CD14-positive monocyte (primary cell): Measurements from ENCODE around the gene CUBN. TPM values are rescaled to one million over a fixed set of nuclear protein-coding genes. Genes with fewer than 3 reads are reported as not detected.

Experiments
- DNase-seq, 3 donors: peaks; one replicate each; pipeline ENCODE4 v3.0.0-alpha.2; 2011 to 2022
- H2AFZ ChIP-seq: 2 replicates; pipeline ENCODE4 v1.6.0; 2012; ENCODE audit warnings: mild to moderate bottlenecking, low read depth, low read length, inconsistent platforms; ENCODE audit not compliant: insufficient read depth, poor library complexity, severe bottlenecking
- H3K27ac ChIP-seq, 2 donors: 1 replicate in 1 of 2; 2 replicates in 1 of 2; pipeline ENCODE4 v1.5.1; 2012 to 2013; ENCODE audit warnings: low read length in 2 of 2, control low read depth in 1 of 2, inconsistent platforms in 1 of 2, low read depth in 1 of 2, mild to moderate bottlenecking in 1 of 2
- H3K27me3 ChIP-seq, 2 donors: one replicate each; pipeline versions ENCODE4 v1.6.0 to v1.6.1; 2011 to 2013; ENCODE audit warnings: low read length in 2 of 2; ENCODE audit not compliant: control insufficient read depth in 2 of 2, insufficient read depth in 2 of 2
- H3K36me3 ChIP-seq, 2 donors: replicated peaks in 1 of 2; 1 replicate in 1 of 2; 2 replicates in 1 of 2; pipeline versions ENCODE4 v1.5.1 to v1.6.1; 2012 to 2013; ENCODE audit warnings: low read length in 2 of 2, control low read depth in 1 of 2, inconsistent platforms in 1 of 2, mild to moderate bottlenecking in 1 of 2; ENCODE audit not compliant: insufficient read depth in 2 of 2, control insufficient read depth in 1 of 2
- H3K4me1 ChIP-seq, 2 donors: 1 replicate in 1 of 2; 2 replicates in 1 of 2; pipeline versions ENCODE4 v1.5.1 to v1.6.1; 2012 to 2013; ENCODE audit warnings: low read length in 2 of 2, control low read depth in 1 of 2, inconsistent platforms in 1 of 2, mild to moderate bottlenecking in 1 of 2, moderate library complexity in 1 of 2; ENCODE audit not compliant: insufficient read depth in 2 of 2, control insufficient read depth in 1 of 2
- H3K4me2 ChIP-seq: replicated peaks from 2 replicates; pipeline ENCODE3; 2012; ENCODE audit warnings: low read length, moderate library complexity, mild to moderate bottlenecking; ENCODE audit not compliant: poor library complexity, severe bottlenecking; ENCODE audit errors: extremely low read depth
- H3K4me3 ChIP-seq, 3 experiments: fragments of 200-600 bp in 1 of 3; sonication (generic) in 1 of 3; replicated peaks in 1 of 3; 1 replicate in 2 of 3; 2 replicates in 1 of 3; pipeline ENCODE4 v1.5.1; 2011 to 2013; ENCODE audit warnings: low read length in 3 of 3, mild to moderate bottlenecking in 3 of 3, control low read depth in 2 of 3, low read depth in 2 of 3, inconsistent platforms in 1 of 3, moderate library complexity in 1 of 3
- H3K79me2 ChIP-seq: 2 replicates; pipeline ENCODE4 v1.6.0; 2012; ENCODE audit warnings: mild to moderate bottlenecking, control low read depth, inconsistent platforms, low read length, moderate library complexity; ENCODE audit not compliant: insufficient read depth
- H3K9ac ChIP-seq: 2 replicates; pipeline ENCODE4 v1.6.0; 2017; ENCODE audit warnings: low read length, mild to moderate bottlenecking; ENCODE audit not compliant: insufficient read depth, poor library complexity, severe bottlenecking
- H3K9me3 ChIP-seq, 2 donors: replicated peaks in 1 of 2; 1 replicate in 1 of 2; 2 replicates in 1 of 2; pipeline versions ENCODE4 v1.5.1 to v1.6.1; 2012 to 2013; ENCODE audit warnings: low read length in 2 of 2, control low read depth in 1 of 2; ENCODE audit not compliant: control insufficient read depth in 1 of 2, insufficient read depth in 1 of 2
- H4K20me1 ChIP-seq: 2 replicates; pipeline ENCODE4 v1.6.0; 2012; ENCODE audit warnings: mild to moderate bottlenecking, low read length, control low read depth, moderate library complexity; ENCODE audit not compliant: insufficient read depth
- H3K27ac Mint-ChIP-seq, 7 donors: one replicate each; pipeline ENCODE4 v1.8.0; 2020; ENCODE audit warnings: mild to moderate bottlenecking in 7 of 7, mixed read lengths in 7 of 7, moderate library complexity in 6 of 7, inconsistent platforms in 2 of 7
- H3K27me3 Mint-ChIP-seq, 3 donors: one replicate each; pipeline ENCODE4 v1.8.0; 2021 to 2022; ENCODE audit warnings: low read depth in 3 of 3, mild to moderate bottlenecking in 3 of 3, mixed read lengths in 3 of 3, moderate library complexity in 3 of 3, inconsistent platforms in 1 of 3
- H3K36me3 Mint-ChIP-seq, 2 donors: one replicate each; pipeline ENCODE4 v1.8.0; 2020; ENCODE audit warnings: mixed read lengths in 2 of 2, inconsistent platforms in 1 of 2, mild to moderate bottlenecking in 1 of 2
- H3K4me1 Mint-ChIP-seq: one replicate; pipeline ENCODE4 v1.8.0; 2020; ENCODE audit warnings: mild to moderate bottlenecking, mixed read lengths
- H3K4me3 Mint-ChIP-seq, 2 donors: one replicate each; pipeline ENCODE4 v1.8.0; 2020; ENCODE audit warnings: mild to moderate bottlenecking in 2 of 2, mixed read lengths in 2 of 2, moderate library complexity in 1 of 2
- H3K9me3 Mint-ChIP-seq, 7 donors: one replicate each; pipeline ENCODE4 v1.8.0; 2020 to 2022; ENCODE audit warnings: mixed read lengths in 7 of 7, mild to moderate bottlenecking in 6 of 7, moderate library complexity in 6 of 7, inconsistent platforms in 2 of 7
- CTCF ChIP-seq: fragments of 200-600 bp; IDR thresholded peaks from one replicate; pipeline ENCODE4 v1.8.0; 2022; ENCODE audit warnings: antibody characterized with exemption, mild to moderate bottlenecking
- WGBS: methylation state at CpG from one replicate; pipeline ENCODE4 v1.1.5; 2013; ENCODE audit warnings: missing lambda C conversion rate; ENCODE audit not compliant: insufficient coverage; 5-methylcytosine and 5-hydroxymethylcytosine counted together
- intact Hi-C, 2 donors: fragments of 100-400 bp; cut with micrococcal nuclease; formaldehyde crosslinking; loops; one replicate each; pipeline versions ENCODE4 v1.15.0 to v1.15.1; 2023
- polyA plus RNA-seq, 3 donors: library from polyadenylated mRNA; depleted of rRNA in 1 of 3; unstranded in 2 of 3; stranded (reverse) in 1 of 3; fragments of 300-500 nt in 2 of 3; fragments of >200 nt in 1 of 3; fragmentation: Illumina TruSeq in 2 of 3; gene quantifications; 1 replicate in 2 of 3; 2 replicates in 1 of 3; pipeline ENCODE4 v1.2.3, GENCODE V29; 2012 to 2021

The CUBN gene
- polyA plus RNA-seq, 3 donors, result 0.95 TPM; not detected in 2

- no peak for TF ChIP-seq CTCF
- Histone ChIP-seq H2AFZ (no peak overlapping the region), H3K27me3 (no peaks in the 10 kb centered on the region), H3K36me3 (no peaks in the 10 kb centered on the region), H3K9ac (no peak overlapping the region), H3K79me2 (no peaks in the 10 kb centered on the region), H4K20me1 (no peaks in the 10 kb centered on the region), H3K4me3 (no peak overlapping the region), H3K27ac (no peak overlapping the region), H3K9me3 (peaks cover 0 to 4% of the 10 kb centered on the region in 2 donors), H3K4me2 (no peak overlapping the region), H3K4me1 (no peaks in the 10 kb centered on the region)
- H3K27me3 Mint-ChIP-seq, result peaks cover 2% of the 10 kb centered on the region in 3 donors
- H3K4me1 Mint-ChIP-seq, result no peaks in the 10 kb centered on the region
- DNase-seq, result no peak
- intact Hi-C loops, result no loop called here
- H3K9me3 Mint-ChIP-seq, result peaks cover 0 to 7% (median 3%) of the 10 kb centered on the region in 7 donors
- H3K4me3 Mint-ChIP-seq, result no peak overlapping the region
- H3K27ac Mint-ChIP-seq, result no peak overlapping the region
- H3K36me3 Mint-ChIP-seq, result peaks cover 2 to 3% of the 10 kb centered on the region in 2 donors
Measured at GRCh38 chr10:17140386-17140761, 10.8 kb upstream of the CUBN start.

GRCh38 chr10:17138460-17139042, 8.9 kb upstream of the CUBN start:
- Histone ChIP-seq H3K4me2 (no peak overlapping the region), H3K79me2 (no peaks in the 10 kb centered on the region), H3K27ac (no peak overlapping the region), H2AFZ (no peak overlapping the region), H3K4me3 (no peak overlapping the region), H4K20me1 (no peaks in the 10 kb centered on the region), H3K27me3 (no peaks in the 10 kb centered on the region), H3K36me3 (no peaks in the 10 kb centered on the region), H3K9me3 (peaks cover 0 to 4% of the 10 kb centered on the region in 2 donors), H3K9ac (no peak overlapping the region), H3K4me1 (no peaks in the 10 kb centered on the region)
- Mint-ChIP-seq H3K4me1 (no peaks in the 10 kb centered on the region), H3K36me3 (peaks cover 2 to 3% of the 10 kb centered on the region in 2 donors), H3K27ac (no peak overlapping the region), H3K9me3 (peaks cover 0 to 7% (median 3%) of the 10 kb centered on the region in 7 donors), H3K4me3 (no peak overlapping the region), H3K27me3 (peaks cover 2 to 4% (median 2%) of the 10 kb centered on the region in 3 donors)
- WGBS, result no CpG with 5 or more reads among the region's 5 CpGs
- no peak for TF ChIP-seq CTCF
- DNase-seq, result no peak
- intact Hi-C loops, result no loop called here
